ENCODE results near the gene SIGLECL1.

The SIGLECL1 gene

DNA sequence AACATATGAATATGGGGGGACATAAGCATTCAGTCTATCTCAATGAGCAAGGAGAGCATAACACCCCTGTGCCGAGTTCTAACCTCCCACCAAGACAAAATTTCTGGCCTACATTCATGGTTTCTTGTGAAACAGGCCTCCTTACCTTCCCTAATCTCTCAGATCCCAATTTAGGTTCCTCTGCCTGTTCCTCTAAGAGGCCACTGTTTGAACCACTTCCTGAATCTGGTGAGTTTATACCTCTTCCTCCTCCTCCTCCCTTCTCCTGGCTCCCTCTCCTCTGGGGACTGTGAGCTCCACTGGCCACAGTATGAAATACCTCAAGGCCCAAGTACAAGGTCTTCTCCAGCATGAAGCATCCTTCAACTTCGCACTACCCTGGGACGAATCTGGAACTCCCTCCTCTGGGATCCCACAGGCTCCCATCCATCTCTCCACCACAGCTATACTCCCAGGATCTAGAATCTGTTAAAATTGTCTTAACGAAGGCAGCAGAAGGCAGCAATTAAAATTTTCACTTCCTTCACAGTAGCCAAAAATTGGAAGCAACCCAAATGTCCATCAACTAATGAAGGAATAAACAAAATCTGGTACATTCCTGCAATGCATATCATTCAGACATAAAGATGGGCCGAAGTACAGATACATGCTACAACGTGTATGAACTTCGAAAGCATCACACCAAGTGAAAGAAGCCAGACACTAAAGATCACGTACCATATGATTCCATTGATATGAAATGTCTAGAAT, 7.8 kb upstream of the SIGLECL1 start:
- no peaks in the 10 kb centered on the region for H3K9me3 ChIP-seq (ENCODE audit: insufficient read depth, low read length)
- no peaks in the 10 kb centered on the region for H4K20me1 ChIP-seq (ENCODE audit: insufficient read depth, low read length)
- no peak overlapping the region for H3K9ac ChIP-seq (ENCODE audit: low read length)
- no peak overlapping the region for H3K27ac ChIP-seq (ENCODE audit: low read length)
- no peak overlapping the region for H2AFZ ChIP-seq (ENCODE audit: low read depth, low read length)
- peaks cover 35% of the 10 kb centered on the region for H3K27me3 ChIP-seq (ENCODE audit: low read depth, low read length)
- H3K4me2 ChIP-seq (ENCODE audit: low read length): no peak overlapping the region
- H3K79me2 ChIP-seq (ENCODE audit: low read length): no peaks in the 10 kb centered on the region
- H3K36me3 ChIP-seq (replicated peaks; ENCODE audit: low read depth, low read length): no peaks in the 10 kb centered on the region
- TF ChIP-seq, protein P1, sequence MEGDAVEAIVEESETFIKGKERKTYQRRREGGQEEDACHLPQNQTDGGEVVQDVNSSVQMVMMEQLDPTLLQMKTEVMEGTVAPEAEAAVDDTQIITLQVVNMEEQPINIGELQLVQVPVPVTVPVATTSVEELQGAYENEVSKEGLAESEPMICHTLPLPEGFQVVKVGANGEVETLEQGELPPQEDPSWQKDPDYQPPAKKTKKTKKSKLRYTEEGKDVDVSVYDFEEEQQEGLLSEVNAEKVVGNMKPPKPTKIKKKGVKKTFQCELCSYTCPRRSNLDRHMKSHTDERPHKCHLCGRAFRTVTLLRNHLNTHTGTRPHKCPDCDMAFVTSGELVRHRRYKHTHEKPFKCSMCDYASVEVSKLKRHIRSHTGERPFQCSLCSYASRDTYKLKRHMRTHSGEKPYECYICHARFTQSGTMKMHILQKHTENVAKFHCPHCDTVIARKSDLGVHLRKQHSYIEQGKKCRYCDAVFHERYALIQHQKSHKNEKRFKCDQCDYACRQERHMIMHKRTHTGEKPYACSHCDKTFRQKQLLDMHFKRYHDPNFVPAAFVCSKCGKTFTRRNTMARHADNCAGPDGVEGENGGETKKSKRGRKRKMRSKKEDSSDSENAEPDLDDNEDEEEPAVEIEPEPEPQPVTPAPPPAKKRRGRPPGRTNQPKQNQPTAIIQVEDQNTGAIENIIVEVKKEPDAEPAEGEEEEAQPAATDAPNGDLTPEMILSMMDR (IDR thresholded peaks at IDR 0.05; ENCODE audit: low read depth, low read length): no peak
- TF ChIP-seq EZH2phosphoT487 (IDR thresholded peaks at IDR 0.05; ENCODE audit: low read depth): no peak
- H3K4me1 ChIP-seq (ENCODE audit: low read length): no peaks in the 10 kb centered on the region
- H3K4me3 ChIP-seq (ENCODE audit: low read length): no peak overlapping the region

DNA sequence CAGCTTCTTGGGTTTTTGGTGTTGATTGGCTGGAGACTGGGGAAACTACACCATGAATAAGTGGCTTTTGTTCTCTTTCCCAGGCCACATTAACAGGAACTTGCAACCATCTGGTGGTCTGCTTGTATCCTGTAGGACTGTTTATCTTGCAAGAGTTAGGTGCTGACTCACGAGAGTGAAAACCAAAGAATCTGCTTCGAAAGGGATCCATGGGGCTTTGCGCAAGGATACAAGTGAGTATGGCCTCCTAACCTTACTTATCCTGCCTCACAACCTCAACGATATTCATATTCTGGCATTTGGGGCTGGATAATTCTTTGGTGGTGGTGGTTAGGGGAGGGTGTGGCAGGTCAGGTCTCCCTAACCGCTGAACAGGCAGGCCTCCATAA, 4.7 kb upstream of the SIGLECL1 start:
- Histone ChIP-seq H3K4me2 (ENCODE audit: low read length) (no peak overlapping the region), H3K4me3 (ENCODE audit: low read length) (no peak overlapping the region)
- TF ChIP-seq EZH2phosphoT487 (IDR thresholded peaks at IDR 0.05; ENCODE audit: low read depth): no peak
- TF ChIP-seq, protein P1 (IDR thresholded peaks at IDR 0.05; ENCODE audit: low read depth, low read length): no peak

DNA sequence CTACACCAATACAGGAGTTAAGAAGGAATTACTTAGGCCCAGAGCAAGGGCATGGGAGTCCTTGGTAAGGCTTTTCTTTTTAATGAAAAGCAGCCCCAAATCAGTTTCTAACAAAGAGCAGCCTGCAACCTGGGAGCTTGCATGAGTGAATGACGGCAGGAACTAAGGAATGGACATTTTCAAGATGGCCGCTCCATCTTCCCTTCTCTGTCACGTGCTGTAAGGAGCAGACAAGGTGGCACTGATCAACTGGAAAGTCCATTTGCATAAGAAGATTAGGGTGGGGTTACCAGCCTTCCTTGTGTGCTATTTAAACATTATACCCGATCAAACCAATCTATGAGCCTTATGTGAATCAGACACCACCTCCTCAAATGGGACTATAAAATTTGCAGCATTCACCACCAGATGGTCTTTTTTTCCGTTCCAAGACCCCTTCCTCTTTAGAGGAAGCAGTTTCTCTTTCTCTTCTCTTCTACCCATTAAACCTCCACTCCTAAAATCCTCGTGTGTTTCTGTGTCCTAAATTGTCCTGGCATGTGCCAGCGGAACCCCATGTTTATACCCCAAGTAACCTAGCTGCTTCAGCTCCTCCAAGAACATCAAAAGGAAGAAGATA, 2.8 kb upstream of the SIGLECL1 start:
- Histone ChIP-seq H3K4me3 (ENCODE audit: low read length) (no peak overlapping the region), H3K36me3 (replicated peaks; ENCODE audit: low read depth, low read length) (no peaks in the 10 kb centered on the region), H3K79me2 (ENCODE audit: low read length) (no peaks in the 10 kb centered on the region), H4K20me1 (ENCODE audit: insufficient read depth, low read length) (no peaks in the 10 kb centered on the region), H3K27me3 (ENCODE audit: low read depth, low read length) (peaks cover 5% of the 10 kb centered on the region; the same call in 1 of the 2 replicates), H3K4me2 (ENCODE audit: low read length) (no peak overlapping the region), H2AFZ (ENCODE audit: low read depth, low read length) (no peak overlapping the region), H3K4me1 (ENCODE audit: low read length) (no peaks in the 10 kb centered on the region), H3K9ac (ENCODE audit: low read length) (no peak overlapping the region), H3K9me3 (ENCODE audit: insufficient read depth, low read length) (no peaks in the 10 kb centered on the region), H3K27ac (ENCODE audit: low read length) (no peak overlapping the region)
- TF ChIP-seq, protein P1 (IDR thresholded peaks at IDR 0.05; ENCODE audit: low read depth, low read length): no peak
- no peak for TF ChIP-seq EZH2phosphoT487 (IDR thresholded peaks at IDR 0.05; ENCODE audit: low read depth)

More for the DNA sequence above, 4.7 kb upstream of the SIGLECL1 start:
- Histone ChIP-seq H3K27ac (ENCODE audit: low read length) (no peak overlapping the region), H3K36me3 (replicated peaks; ENCODE audit: low read depth, low read length) (no peaks in the 10 kb centered on the region), H2AFZ (ENCODE audit: low read depth, low read length) (no peak overlapping the region), H3K79me2 (ENCODE audit: low read length) (no peaks in the 10 kb centered on the region), H4K20me1 (ENCODE audit: insufficient read depth, low read length) (no peaks in the 10 kb centered on the region), H3K9ac (ENCODE audit: low read length) (no peak overlapping the region), H3K9me3 (ENCODE audit: insufficient read depth, low read length) (no peaks in the 10 kb centered on the region), H3K4me1 (ENCODE audit: low read length) (no peaks in the 10 kb centered on the region), H3K27me3 (ENCODE audit: low read depth, low read length) (peaks cover 9% of the 10 kb centered on the region)

DNA sequence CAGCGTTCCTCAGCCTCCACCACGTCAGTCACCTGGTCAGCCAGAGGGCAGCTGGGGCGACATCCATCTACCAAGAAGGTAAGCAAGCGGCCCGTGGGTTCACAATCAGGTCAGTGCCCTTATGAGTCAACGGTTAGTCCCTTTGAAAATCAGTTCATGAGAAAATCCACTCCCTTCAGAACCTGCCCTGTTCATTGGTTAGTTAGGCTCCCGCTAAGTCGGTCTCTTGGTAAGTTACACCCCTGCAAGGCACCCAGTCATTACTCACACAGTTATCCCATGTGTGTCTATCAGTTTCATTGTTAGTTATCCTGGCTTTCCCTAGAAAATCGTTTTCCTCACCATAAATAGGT, 564 bp downstream of the SIGLECL1 start:
- H3K4me3 ChIP-seq (ENCODE audit: low read length): no peak overlapping the region
- peaks cover 19% of the 10 kb centered on the region; the same call in 1 of the 2 replicates for H3K27me3 ChIP-seq (ENCODE audit: low read depth, low read length)
- no peaks in the 10 kb centered on the region for H3K4me1 ChIP-seq (ENCODE audit: low read length)

More for the DNA sequence above, 564 bp downstream of the SIGLECL1 start:
- no peak overlapping the region for H3K4me2 ChIP-seq (ENCODE audit: low read length)
- no peaks in the 10 kb centered on the region for H3K79me2 ChIP-seq (ENCODE audit: low read length)
- no peaks in the 10 kb centered on the region for H4K20me1 ChIP-seq (ENCODE audit: insufficient read depth, low read length)
- H3K9ac ChIP-seq (ENCODE audit: low read length): no peak overlapping the region
- no peaks in the 10 kb centered on the region for H3K9me3 ChIP-seq (ENCODE audit: insufficient read depth, low read length)
- no peak for TF ChIP-seq EZH2phosphoT487 (IDR thresholded peaks at IDR 0.05; ENCODE audit: low read depth)
- TF ChIP-seq, protein P1 (IDR thresholded peaks at IDR 0.05; ENCODE audit: low read depth, low read length): no peak
- no peak overlapping the region for H2AFZ ChIP-seq (ENCODE audit: low read depth, low read length)
- no peaks in the 10 kb centered on the region for H3K36me3 ChIP-seq (replicated peaks; ENCODE audit: low read depth, low read length)
- no peak overlapping the region for H3K27ac ChIP-seq (ENCODE audit: low read length)
